ENCODE data around the gene SSTR5.

The SSTR5 gene

GRCh38 chr16:1051446-1051845 lies 21.1 kb upstream of the SSTR5 start:
- no peaks in the 10 kb centered on the region for H3K36me3 ChIP-seq (ENCODE audit: control insufficient read depth, insufficient read depth, low read length)
- no peak overlapping the region for H3K27ac ChIP-seq (ENCODE audit: low read depth, low read length)
- H3K9ac ChIP-seq (ENCODE audit: low read length) = no peak overlapping the region
- H3K4me3 ChIP-seq (ENCODE audit: low read length) = no peak overlapping the region
- peaks cover 2% of the 10 kb centered on the region for H3K27me3 ChIP-seq (ENCODE audit: control insufficient read depth, insufficient read depth, low read length)
- no peaks in the 10 kb centered on the region for H3K4me1 ChIP-seq (ENCODE audit: control insufficient read depth, insufficient read depth, low read length)

DNA sequence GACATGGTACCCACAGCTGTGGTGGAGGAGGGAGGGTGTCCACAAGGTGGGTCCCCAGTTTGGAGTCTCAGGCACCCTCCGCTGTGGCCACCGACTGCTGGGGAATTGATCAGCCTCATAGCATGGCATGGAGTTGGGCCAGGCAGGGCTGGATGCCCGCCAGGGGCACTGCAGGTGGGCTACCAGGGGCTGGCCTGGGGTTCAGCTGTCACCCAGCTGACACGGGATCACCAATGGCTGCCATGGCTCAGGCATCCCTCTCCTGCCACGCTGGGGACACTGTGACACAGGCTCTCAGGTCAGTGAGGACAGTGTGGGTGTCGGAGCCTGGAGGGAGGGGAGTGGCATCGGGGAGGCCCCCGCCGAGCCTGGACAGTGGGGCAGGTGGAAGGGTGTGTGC lies 19.8 kb upstream of the SSTR5 start:
- Histone ChIP-seq H3K27me3 (ENCODE audit: control insufficient read depth, insufficient read depth, low read length) (no peaks in the 10 kb centered on the region), H3K27ac (ENCODE audit: low read depth, low read length) (no peak overlapping the region), H3K4me3 (ENCODE audit: low read length) (no peak overlapping the region), H3K4me1 (ENCODE audit: control insufficient read depth, insufficient read depth, low read length) (no peaks in the 10 kb centered on the region), H3K9ac (ENCODE audit: low read length) (no peak overlapping the region), H3K36me3 (ENCODE audit: control insufficient read depth, insufficient read depth, low read length) (no peaks in the 10 kb centered on the region)

GRCh38 chr16:1053121-1053521 lies 19.4 kb upstream of the SSTR5 start:
- Histone ChIP-seq H3K9ac (ENCODE audit: low read length) (no peak overlapping the region), H3K4me1 (ENCODE audit: control insufficient read depth, insufficient read depth, low read length) (no peaks in the 10 kb centered on the region), H3K27me3 (ENCODE audit: control insufficient read depth, insufficient read depth, low read length) (no peaks in the 10 kb centered on the region), H3K36me3 (ENCODE audit: control insufficient read depth, insufficient read depth, low read length) (no peaks in the 10 kb centered on the region), H3K4me3 (ENCODE audit: low read length) (no peak overlapping the region), H3K27ac (ENCODE audit: low read depth, low read length) (no peak overlapping the region)

- Histone ChIP-seq H3K27ac (ENCODE audit: low read depth, low read length) (no peak overlapping the region), H3K9ac (ENCODE audit: low read length) (no peak overlapping the region), H3K4me3 (ENCODE audit: low read length) (no peak overlapping the region), H3K27me3 (ENCODE audit: control insufficient read depth, insufficient read depth, low read length) (no peaks in the 10 kb centered on the region), H3K4me1 (ENCODE audit: control insufficient read depth, insufficient read depth, low read length) (no peaks in the 10 kb centered on the region), H3K36me3 (ENCODE audit: control insufficient read depth, insufficient read depth, low read length) (no peaks in the 10 kb centered on the region)
Measured at GRCh38 chr16:1053700-1054368, 18.7 kb upstream of the SSTR5 start.

DNA sequence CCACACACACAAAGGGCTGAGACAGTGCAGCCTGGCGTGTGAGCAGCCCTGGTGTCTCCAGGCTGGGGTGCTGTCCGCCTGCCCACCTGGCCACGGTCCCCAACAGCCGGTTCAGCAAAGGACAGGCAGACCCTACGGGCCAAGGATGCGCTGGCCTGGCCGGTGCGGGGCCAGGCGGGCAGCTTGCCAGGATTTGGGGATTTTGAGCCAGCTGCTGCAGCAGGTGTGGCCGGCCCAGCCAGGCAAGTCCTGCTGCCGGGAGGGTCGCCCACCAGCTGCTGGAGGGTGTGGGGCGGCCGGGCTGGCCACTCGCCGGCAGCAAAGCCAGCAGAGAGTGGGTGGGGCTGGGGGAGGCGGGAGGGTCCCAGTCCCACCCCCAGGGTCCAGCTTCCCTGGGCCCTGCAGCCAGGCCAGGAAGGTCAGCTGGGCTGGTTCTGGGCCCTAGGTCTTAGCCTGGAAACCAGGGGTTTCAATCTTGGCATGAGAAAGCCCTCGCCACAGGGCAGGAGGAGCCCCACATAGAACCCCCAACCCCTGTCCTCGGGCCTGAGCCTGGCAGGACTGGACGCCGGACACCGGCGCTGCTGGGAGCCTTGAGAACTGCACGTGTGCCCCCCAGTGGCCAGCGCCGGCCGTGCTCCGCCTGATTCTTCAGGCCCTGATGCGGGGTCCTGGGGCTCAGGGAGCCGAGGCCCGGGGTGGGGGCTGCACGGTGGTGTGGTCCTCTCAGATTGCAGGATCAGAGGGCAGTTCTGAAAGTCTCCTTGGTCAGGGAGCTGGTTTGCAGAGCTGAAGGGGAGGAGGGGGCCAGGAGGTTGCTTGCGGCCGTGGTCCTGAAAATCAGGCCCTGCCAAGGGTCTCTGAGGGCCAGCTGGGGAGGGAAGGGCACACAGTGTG lies 17.6 kb upstream of the SSTR5 start:
- H3K36me3 ChIP-seq (ENCODE audit: control insufficient read depth, insufficient read depth, low read length) = no peaks in the 10 kb centered on the region
- H3K27ac ChIP-seq (ENCODE audit: low read depth, low read length) = no peak overlapping the region
- H3K9ac ChIP-seq (ENCODE audit: low read length) = no peak overlapping the region
- no peaks in the 10 kb centered on the region for H3K27me3 ChIP-seq (ENCODE audit: control insufficient read depth, insufficient read depth, low read length)
- no peak overlapping the region for H3K4me3 ChIP-seq (ENCODE audit: low read length)
- no peaks in the 10 kb centered on the region for H3K4me1 ChIP-seq (ENCODE audit: control insufficient read depth, insufficient read depth, low read length)

DNA sequence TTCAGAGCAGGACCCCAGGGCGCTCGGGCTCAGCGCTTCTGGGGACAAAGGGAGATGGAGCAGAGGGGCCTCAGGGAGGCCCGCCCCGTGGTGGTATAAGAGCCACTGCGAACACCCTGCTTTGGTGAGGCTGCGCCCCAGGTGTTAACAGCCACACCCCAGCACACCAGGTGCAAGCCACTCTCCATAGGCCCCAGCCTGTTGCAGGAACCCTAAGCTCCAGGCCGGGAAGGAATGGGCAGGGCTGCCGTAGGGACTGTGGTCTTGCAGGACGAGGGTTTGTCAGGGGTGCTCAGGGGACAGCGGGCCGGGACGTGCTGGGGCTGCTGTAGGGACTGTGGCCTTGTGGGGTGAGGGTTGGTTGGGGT lies 17.0 kb upstream of the SSTR5 start:
- Histone ChIP-seq H3K36me3 (ENCODE audit: control insufficient read depth, insufficient read depth, low read length) (no peaks in the 10 kb centered on the region), H3K9ac (ENCODE audit: low read length) (no peak overlapping the region), H3K4me3 (ENCODE audit: low read length) (no peak overlapping the region), H3K27me3 (ENCODE audit: control insufficient read depth, insufficient read depth, low read length) (no peaks in the 10 kb centered on the region), H3K27ac (ENCODE audit: low read depth, low read length) (no peak overlapping the region), H3K4me1 (ENCODE audit: control insufficient read depth, insufficient read depth, low read length) (no peaks in the 10 kb centered on the region)

DNA sequence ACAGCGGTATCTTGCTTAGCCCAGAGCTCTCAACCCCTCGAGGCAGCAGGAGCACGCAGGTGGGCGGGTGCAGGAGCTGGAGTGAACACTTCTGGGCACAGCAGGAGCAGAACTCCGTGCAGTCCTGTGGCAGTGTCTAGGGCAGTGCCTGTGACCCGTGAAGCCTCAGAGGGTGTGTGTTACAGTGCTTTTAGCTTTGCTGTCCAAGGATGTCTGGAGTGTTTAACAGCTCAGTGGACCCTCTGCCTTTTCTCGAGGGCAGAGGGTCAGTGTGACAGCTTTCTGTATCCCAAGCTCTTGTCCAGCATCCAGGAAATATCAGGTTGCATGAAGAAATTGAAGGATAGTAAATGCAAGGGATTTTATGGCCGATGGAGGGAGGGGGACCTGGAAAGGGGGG lies 16.4 kb upstream of the SSTR5 start:
- Histone ChIP-seq H3K27ac (ENCODE audit: low read depth, low read length) (no peak overlapping the region), H3K4me3 (ENCODE audit: low read length) (no peak overlapping the region), H3K9ac (ENCODE audit: low read length) (no peak overlapping the region), H3K36me3 (ENCODE audit: control insufficient read depth, insufficient read depth, low read length) (no peaks in the 10 kb centered on the region), H3K27me3 (ENCODE audit: control insufficient read depth, insufficient read depth, low read length) (no peaks in the 10 kb centered on the region), H3K4me1 (ENCODE audit: control insufficient read depth, insufficient read depth, low read length) (no peaks in the 10 kb centered on the region)

DNA sequence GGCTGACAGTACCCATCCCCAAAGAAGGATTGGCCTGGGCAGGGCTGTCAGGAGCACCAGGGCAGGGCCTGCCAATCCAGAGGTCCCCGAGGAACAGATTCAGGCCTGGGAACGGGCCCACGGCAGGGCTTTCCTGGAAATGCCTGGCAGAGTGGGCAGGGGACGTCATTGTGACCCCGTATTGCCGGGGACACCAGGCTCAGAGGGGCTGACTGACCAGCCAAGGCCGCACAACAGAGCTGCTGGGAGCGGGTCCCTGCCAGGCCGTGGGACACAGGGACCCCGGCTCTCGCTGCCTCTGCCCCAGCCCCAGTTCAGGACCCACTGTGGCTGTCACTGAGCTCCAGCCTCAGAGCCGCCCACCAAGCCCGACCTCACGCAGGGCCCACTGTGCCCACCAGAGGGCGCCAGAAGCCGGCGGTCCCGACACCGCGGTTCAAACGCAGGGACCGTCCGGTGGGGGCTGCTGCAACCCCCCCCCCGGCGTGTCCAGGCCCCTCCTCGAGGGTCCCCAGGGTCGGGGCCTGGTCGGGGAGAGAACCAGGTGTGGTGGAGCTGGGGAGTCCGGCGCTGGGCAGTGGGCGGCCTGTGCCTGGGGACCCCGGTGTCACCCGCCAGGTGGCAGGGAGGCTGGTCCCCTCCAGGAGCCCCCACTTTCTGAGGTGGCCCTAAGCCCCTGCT lies 15.2 kb upstream of the SSTR5 start:
- no peak overlapping the region for H3K27ac ChIP-seq (ENCODE audit: low read depth, low read length)

GRCh38 chr16:1058216-1058615 lies 14.3 kb upstream of the SSTR5 start:
- Histone ChIP-seq H3K9ac (ENCODE audit: low read length) (no peak overlapping the region), H3K4me3 (ENCODE audit: low read length) (no peak overlapping the region), H3K36me3 (ENCODE audit: control insufficient read depth, insufficient read depth, low read length) (no peaks in the 10 kb centered on the region), H3K27me3 (ENCODE audit: control insufficient read depth, insufficient read depth, low read length) (no peaks in the 10 kb centered on the region), H3K27ac (ENCODE audit: low read depth, low read length) (no peak overlapping the region), H3K4me1 (ENCODE audit: control insufficient read depth, insufficient read depth, low read length) (no peaks in the 10 kb centered on the region)

More for the DNA sequence above, 15.2 kb upstream of the SSTR5 start:
- Histone ChIP-seq H3K9ac (ENCODE audit: low read length) (no peak overlapping the region), H3K27me3 (ENCODE audit: control insufficient read depth, insufficient read depth, low read length) (no peaks in the 10 kb centered on the region), H3K4me3 (ENCODE audit: low read length) (no peak overlapping the region), H3K36me3 (ENCODE audit: control insufficient read depth, insufficient read depth, low read length) (no peaks in the 10 kb centered on the region), H3K4me1 (ENCODE audit: control insufficient read depth, insufficient read depth, low read length) (no peaks in the 10 kb centered on the region)

DNA sequence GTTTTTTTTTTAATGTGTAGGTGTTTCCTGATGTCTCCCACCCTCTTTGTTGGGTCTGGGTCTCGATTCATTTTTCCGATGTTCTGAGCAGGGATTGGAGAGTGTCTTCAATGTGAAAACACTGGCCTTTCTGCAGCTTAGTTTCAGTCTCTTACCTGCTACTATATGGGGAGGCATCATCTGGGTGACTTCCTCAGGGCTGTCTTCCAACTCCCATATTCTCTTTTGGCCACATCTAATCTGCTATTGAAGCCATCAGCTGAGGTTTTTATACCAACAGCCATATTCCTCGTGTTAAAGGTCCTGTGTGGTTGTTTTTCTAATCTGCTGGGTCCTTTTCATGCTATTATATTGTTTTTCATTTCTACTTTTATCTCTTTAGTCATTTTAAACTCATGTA lies 13.2 kb upstream of the SSTR5 start:
- Histone ChIP-seq H3K27ac (ENCODE audit: low read depth, low read length) (no peak overlapping the region), H3K27me3 (ENCODE audit: control insufficient read depth, insufficient read depth, low read length) (no peaks in the 10 kb centered on the region), H3K4me1 (ENCODE audit: control insufficient read depth, insufficient read depth, low read length) (no peaks in the 10 kb centered on the region), H3K36me3 (ENCODE audit: control insufficient read depth, insufficient read depth, low read length) (no peaks in the 10 kb centered on the region), H3K9ac (ENCODE audit: low read length) (no peak overlapping the region), H3K4me3 (ENCODE audit: low read length) (no peak overlapping the region)

DNA sequence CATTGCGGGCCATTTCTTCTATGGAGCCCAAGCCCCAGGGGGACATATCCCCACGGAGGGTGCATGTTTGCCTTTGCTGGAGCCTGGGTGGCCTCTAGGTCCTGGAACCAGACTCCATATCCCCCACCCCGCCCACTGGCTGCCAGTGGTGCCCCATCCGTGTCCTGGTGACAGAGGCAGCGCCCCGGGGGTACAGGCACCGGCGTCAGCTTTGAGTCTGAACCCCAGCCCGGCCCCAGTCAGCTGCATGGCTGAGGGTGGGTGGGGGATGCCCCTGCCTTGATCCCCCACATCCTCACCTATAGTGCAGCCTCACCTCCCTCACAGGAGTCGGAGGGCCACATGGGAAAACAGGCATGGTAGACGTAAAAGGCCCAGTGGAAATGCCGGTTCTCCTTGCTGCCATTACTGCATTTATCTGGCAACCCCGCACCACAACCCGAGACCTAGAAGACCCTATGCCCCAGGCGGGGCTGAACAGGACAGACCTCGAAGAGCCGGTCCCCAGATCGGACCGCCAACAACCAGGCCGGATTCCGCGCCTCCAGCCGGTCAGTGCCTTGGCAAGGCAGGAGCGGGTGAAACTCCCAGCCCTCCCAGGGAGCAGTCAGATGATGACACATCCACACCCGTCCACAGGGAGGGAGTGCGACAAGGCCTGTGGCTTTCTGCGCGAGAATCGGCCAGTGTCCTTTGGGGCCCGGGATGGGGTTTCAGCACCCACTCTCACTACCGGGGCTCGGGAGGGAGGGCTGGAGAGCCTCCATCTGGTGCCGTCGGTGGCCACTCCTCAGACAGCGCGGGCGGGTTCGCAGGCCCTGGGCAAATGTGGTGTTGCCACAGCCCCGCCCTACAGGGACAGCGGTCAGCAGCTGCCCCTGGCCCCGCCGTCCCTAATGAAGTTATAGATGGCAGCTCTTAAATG lies 11.9 kb upstream of the SSTR5 start:
- H3K27ac ChIP-seq (ENCODE audit: low read depth, low read length) = no peak overlapping the region
- no peaks in the 10 kb centered on the region for H3K4me1 ChIP-seq (ENCODE audit: control insufficient read depth, insufficient read depth, low read length)
- H3K27me3 ChIP-seq (ENCODE audit: control insufficient read depth, insufficient read depth, low read length) = no peaks in the 10 kb centered on the region
- H3K36me3 ChIP-seq (ENCODE audit: control insufficient read depth, insufficient read depth, low read length) = no peaks in the 10 kb centered on the region
- no peak overlapping the region for H3K4me3 ChIP-seq (ENCODE audit: low read length)
- no peak overlapping the region for H3K9ac ChIP-seq (ENCODE audit: low read length)
